ENCODE measurements around the gene IL12RB2. TPM values are rescaled to one million over a fixed set of nuclear protein-coding genes. Genes with fewer than 3 reads are reported as not detected.

IL12RB2 gene
- total and polyA plus RNA-seq, 2 donors (not counting 3 experiments of a cell fraction or from before 2014, with no cell fraction given): 0.42 TPM; not detected in 1

DNA sequence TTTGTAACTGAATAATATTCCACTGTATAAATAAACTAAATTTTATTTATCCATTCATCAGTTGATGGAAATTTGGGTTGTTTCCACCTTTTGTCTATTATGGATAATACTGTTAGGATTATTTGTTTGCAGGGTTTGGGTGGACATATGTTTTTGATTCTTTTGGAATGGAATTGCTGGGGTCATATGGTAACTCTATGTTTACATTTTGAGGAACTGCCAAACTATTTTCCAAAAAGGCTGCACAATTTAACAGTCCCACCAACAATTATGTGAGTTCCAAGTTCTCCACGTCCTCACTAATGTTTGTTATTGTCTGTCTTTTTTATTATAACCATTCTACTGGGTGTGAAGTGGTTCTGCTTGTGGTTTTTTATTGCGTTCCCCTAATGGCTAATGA, 126.8 kb downstream of the IL12RB2 start:
- POLR2A ChIA-PET: no interaction called here
- Histone ChIP-seq H2AFZ (ENCODE audit: low read depth, low read length) (no peak overlapping the region), H4K20me1 (replicated peaks; ENCODE audit: control insufficient read depth, extremely low read depth, insufficient read depth, low read length) (no peaks in the 10 kb centered on the region), H3K4me3 (replicated peaks in 1 of 3; ENCODE audit: insufficient read depth in 1 of 3, low read depth in 1 of 3, low read length in 3 of 3) (no peak overlapping the region), H3K27ac (ENCODE audit: insufficient read depth, low read depth, low read length) (no peak overlapping the region), H3K9me1 (replicated peaks; ENCODE audit: control insufficient read depth, extremely low read depth, insufficient read depth, low read length) (no peaks in the 10 kb centered on the region), H3K9ac (replicated peaks; ENCODE audit: extremely low read depth, insufficient read depth, low read length) (no peak overlapping the region), H3K4me1 (ENCODE audit: control insufficient read depth, extremely low read depth, insufficient read depth, low read length) (peaks cover 6% of the 10 kb centered on the region), H3K79me2 (ENCODE audit: control insufficient read depth, insufficient read depth, low read length) (peaks cover 7% of the 10 kb centered on the region), H3K9me3 (replicated peaks; ENCODE audit: control insufficient read depth, insufficient read depth, low read length) (no peaks in the 10 kb centered on the region), H3K36me3 (ENCODE audit: control insufficient read depth in 2 of 2, extremely low read depth in 1 of 2, insufficient read depth in 2 of 2, low read length in 2 of 2) (no peaks in the 10 kb centered on the region), H3K27me3 (ENCODE audit: control insufficient read depth in 2 of 2, insufficient read depth in 2 of 2, low read length in 2 of 2) (no peaks in the 10 kb centered on the region), H3K4me2 (ENCODE audit: insufficient read depth, low read length) (no peak overlapping the region)
- BruUV-seq (replicated peaks): no TSS peak
- intact Hi-C loops (cut with micrococcal nuclease): no loop called here
- DNase-seq (ENCODE audit: low read depth, low spot score) (no peak), FAIRE-seq (no peak)
- dilution Hi-C loops (cut with MboI; ENCODE audit: extremely low pct_ligation_motif_present, low sequenced_read_pairs): no loop called here
- CTCF ChIA-PET: no interaction called here
- TF ChIP-seq EZH2 (IDR thresholded peaks at IDR 0.05; ENCODE audit: borderline replicate concordance, low read depth, low read length, severe bottlenecking) (no peak), JUN (IDR thresholded peaks at IDR 0.05; ENCODE audit: borderline replicate concordance, insufficient read depth, insufficient read length, low read depth) (no peak), POLR2AphosphoS5 (IDR thresholded peaks at IDR 0.05; ENCODE audit: insufficient read depth, low read depth, low read length) (no peak), FOS (IDR thresholded peaks at IDR 0.05; ENCODE audit: borderline replicate concordance, insufficient read depth, low read length) (no peak)
- TF ChIP-seq, protein P1, sequence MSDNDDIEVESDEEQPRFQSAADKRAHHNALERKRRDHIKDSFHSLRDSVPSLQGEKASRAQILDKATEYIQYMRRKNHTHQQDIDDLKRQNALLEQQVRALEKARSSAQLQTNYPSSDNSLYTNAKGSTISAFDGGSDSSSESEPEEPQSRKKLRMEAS (IDR thresholded peaks at IDR 0.05; ENCODE audit: insufficient read depth, insufficient read length): no peak
- TF ChIP-seq, protein P2, sequence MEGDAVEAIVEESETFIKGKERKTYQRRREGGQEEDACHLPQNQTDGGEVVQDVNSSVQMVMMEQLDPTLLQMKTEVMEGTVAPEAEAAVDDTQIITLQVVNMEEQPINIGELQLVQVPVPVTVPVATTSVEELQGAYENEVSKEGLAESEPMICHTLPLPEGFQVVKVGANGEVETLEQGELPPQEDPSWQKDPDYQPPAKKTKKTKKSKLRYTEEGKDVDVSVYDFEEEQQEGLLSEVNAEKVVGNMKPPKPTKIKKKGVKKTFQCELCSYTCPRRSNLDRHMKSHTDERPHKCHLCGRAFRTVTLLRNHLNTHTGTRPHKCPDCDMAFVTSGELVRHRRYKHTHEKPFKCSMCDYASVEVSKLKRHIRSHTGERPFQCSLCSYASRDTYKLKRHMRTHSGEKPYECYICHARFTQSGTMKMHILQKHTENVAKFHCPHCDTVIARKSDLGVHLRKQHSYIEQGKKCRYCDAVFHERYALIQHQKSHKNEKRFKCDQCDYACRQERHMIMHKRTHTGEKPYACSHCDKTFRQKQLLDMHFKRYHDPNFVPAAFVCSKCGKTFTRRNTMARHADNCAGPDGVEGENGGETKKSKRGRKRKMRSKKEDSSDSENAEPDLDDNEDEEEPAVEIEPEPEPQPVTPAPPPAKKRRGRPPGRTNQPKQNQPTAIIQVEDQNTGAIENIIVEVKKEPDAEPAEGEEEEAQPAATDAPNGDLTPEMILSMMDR (IDR thresholded peaks at IDR 0.05; ENCODE audit: extremely low read depth in 1 of 2, insufficient read depth in 1 of 2, low read depth in 1 of 2, low read length in 2 of 2): no peak

Data from endothelial cell of umbilical vein (primary cell).